Fibroblast of mammary gland (primary cell): ENCODE measurements around the gene VSIG10.

Experiments used
- DNase-seq: peaks from one replicate; pipeline ENCODE4 v3.0.0-alpha.2; 2010; ENCODE audit warnings: low read depth
- H3K4me3 ChIP-seq: 2 replicates; pipeline ENCODE4 v1.5.1; 2011; ENCODE audit warnings: low read depth, mild to moderate bottlenecking, low read length, moderate library complexity; ENCODE audit not compliant: control insufficient read depth
- TF ChIP-seq, protein P1 (sequence below): conservative IDR thresholded peaks from 2 replicates; pipeline ENCODE4 v1.5.1; 2011; ENCODE audit warnings: low read depth, low read length, inconsistent platforms; ENCODE audit not compliant: control insufficient read depth, insufficient read depth

Gene VSIG10

DNA sequence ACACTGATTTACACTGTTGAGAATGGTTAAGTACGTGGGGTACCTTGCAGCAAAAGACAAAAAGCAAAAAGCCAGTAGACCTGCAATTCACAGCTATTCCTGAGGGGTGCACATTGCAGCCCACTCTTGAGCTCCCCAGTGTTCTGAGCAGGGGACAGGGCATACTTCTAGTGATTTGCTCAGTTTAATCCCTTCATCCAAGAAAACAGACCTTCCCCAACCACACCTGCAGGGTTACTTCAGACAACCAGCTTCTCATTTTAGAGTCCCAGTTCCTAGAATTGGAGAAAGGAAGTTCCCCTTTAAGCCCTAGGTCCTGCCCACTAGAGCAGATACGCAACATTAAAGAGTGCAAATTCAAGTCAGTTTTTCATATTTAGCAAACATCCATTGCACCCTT lies 39.2 kb downstream of the VSIG10 start:
- no peak for DNase-seq
- no peak overlapping the region for H3K4me3 ChIP-seq
- TF ChIP-seq, protein P1, sequence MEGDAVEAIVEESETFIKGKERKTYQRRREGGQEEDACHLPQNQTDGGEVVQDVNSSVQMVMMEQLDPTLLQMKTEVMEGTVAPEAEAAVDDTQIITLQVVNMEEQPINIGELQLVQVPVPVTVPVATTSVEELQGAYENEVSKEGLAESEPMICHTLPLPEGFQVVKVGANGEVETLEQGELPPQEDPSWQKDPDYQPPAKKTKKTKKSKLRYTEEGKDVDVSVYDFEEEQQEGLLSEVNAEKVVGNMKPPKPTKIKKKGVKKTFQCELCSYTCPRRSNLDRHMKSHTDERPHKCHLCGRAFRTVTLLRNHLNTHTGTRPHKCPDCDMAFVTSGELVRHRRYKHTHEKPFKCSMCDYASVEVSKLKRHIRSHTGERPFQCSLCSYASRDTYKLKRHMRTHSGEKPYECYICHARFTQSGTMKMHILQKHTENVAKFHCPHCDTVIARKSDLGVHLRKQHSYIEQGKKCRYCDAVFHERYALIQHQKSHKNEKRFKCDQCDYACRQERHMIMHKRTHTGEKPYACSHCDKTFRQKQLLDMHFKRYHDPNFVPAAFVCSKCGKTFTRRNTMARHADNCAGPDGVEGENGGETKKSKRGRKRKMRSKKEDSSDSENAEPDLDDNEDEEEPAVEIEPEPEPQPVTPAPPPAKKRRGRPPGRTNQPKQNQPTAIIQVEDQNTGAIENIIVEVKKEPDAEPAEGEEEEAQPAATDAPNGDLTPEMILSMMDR, result peak; percentile 7

DNA sequence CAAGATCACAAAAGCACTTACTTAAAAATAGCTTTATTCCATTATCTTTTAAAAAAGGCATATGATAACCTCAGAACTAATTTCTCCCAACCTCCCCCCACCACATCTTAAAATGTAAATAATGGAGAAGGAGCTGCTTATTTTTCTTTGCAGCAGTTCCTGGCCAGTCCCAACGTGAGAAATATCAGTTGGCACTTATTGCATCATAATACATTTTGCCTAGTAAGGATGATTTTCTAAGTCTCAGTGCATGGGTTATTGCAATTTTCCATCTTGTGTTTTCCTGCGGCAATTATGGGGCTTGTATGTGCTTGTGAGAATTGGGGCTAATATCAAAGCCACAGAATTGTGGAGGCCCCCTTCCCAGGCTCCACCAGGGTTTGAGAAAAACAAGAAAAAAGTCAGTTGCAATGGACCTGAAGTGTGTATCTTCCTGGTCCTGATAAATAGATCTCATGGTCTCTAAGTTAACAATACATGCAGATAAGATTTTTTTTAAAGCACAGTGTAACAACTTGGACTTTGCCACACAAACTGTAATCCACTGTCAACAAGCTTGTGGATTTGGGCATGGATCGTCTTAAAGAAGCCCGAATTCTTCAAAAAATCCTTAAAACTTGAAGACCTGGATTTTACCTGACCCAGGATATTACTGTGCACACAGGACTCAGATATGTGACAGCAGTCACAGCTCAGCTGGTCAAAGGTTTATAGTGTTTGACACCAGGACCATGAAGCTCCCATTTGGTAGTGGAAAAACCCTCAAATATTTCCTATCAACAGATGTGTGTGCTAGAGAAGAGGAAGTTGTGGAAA lies 40.0 kb downstream of the VSIG10 start:
- H3K4me3 ChIP-seq, result no peak overlapping the region
- TF ChIP-seq, protein P1, result no peak
- DNase-seq, result no peak

- H3K4me3 ChIP-seq, result peak overlapping the region; percentile 85
- TF ChIP-seq, protein P1, result no peak
- DNase-seq, result peak; percentile 64
These were observed 41.7 kb downstream of the VSIG10 start for GRCh38 chr12:118061873-118062843.

GRCh38 chr12:118061011-118061872 lies 42.6 kb downstream of the VSIG10 start, which contains the start of gene WSB2:
WSB2 (minus strand) TSS chr12:118061179; CDS start chr12:118061048, 131 bp downstream.
- DNase-seq, result peak; percentile 57
- TF ChIP-seq, protein P1, result no peak
- H3K4me3 ChIP-seq, result peak within 1 kb of the TSS; percentile 85

DNA sequence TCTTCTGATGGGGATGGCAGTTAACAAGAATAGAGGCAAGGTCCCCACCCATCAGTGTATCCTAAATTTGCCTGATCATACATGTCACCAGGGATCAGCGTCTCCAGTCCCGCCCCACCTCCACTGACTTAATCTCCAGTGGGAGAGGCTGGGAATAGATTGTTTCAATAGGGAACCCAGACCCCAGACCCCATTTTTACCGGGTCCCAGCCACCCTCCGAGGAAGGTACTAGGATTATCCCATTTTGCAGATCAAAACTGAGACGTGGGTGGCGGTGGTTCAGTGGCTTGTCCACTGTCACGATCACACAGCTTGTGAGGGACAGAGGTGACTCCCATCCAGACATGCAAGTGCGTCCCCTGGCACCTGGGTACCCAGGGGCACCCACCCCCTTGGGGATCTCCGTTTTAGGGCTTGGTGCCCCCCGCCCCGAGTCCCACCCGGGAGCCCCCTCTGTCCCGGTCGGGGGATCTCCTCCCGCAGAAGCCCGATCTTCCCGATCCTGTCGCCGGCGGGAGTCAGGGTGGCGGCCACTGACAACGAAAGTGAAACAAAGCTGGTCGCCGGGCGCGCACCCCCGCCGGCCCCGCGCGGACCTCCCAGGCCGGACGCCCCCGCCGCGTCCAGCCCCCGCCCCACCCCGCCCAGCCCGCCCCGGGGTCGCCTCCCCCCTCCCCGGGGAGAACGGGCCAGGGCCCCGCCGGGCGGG lies 43.4 kb downstream of the VSIG10 start:
- H3K4me3 ChIP-seq, result peak overlapping the region; percentile 83
- TF ChIP-seq, protein P1, result no peak
- no peak for DNase-seq
